HG02973 (cell line): Measurements from ENCODE around the gene SH2D5.
"Not testable (repeated sequence)": the region's sequence is repeated elsewhere in the genome, so short reads cannot be mapped to it uniquely, and the experiment has no call there.

ENCODE experiments used
- ATAC-seq: cut with Tn5 transposase; IDR thresholded peaks from one replicate; pipeline ENCODE4 v1.9.1; 2021; ENCODE audit warnings: moderate library complexity; ENCODE audit not compliant: unreplicated experiment

Gene SH2D5

DNA sequence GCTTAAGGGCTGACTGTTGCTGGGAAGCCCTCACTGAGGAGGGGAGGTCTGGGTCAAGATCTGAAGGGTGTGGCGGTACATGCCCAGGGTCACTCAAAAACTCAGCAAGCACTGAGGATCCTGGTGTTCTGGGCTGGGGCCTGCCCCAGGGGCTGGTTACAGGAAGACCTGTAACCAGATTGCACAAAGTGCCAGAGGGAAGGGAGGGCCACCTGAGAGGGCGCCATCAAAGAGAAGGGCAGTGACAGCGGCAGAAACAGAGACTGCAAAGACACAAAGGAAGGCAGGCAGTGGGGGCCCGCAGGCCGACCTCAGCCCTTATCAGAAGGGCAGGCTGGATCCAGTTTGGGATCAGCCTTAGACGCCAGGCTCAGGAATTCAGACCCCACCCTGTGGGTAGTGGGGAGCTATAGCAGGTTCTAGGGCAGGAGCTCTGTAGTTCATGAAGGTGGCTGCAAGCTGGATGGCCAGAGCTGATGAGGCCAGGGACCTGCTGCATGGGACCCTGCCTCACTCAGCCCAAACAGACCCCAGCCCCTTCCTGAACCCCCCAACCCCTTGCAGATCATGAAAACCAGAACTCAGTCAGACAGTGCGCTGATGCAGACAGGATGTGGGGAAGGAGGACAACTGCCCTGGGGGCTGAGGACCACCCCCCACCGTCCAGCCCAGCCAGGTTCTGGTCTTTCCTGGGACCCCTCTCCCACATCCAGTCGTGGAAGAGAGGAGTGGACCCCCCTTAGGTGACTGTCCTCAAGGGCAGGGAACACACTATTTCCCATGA lies 3.9 kb downstream of the SH2D5 start:
- no peak for ATAC-seq

DNA sequence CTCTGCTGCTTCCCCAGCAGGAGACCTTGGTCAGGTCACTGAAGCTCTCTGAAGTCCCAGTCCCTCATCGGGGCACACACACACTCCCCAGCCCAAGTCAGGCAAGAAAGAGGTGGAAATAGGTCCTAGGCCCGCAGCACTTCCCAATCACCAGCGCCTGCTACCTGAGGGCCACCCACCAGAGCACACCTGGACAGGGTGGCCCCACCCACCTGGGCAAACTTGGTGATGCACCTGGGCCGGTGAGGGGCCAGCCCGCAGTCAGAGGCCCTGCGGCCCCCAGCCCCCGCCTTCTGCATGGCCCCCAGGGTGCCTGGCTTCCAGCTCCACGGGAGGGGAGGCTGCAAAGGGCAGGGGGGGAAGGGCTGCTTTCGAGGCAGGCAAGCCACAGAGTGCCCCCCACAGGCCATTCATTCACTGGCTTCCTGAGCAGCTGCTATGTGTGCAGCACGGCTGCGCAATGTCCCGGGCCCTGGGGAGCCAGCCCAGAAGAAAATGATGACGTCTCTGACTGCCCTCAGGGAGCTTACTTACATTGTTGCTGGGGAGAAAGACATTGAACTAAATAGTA lies 4.7 kb downstream of the SH2D5 start:
- no peak for ATAC-seq

DNA sequence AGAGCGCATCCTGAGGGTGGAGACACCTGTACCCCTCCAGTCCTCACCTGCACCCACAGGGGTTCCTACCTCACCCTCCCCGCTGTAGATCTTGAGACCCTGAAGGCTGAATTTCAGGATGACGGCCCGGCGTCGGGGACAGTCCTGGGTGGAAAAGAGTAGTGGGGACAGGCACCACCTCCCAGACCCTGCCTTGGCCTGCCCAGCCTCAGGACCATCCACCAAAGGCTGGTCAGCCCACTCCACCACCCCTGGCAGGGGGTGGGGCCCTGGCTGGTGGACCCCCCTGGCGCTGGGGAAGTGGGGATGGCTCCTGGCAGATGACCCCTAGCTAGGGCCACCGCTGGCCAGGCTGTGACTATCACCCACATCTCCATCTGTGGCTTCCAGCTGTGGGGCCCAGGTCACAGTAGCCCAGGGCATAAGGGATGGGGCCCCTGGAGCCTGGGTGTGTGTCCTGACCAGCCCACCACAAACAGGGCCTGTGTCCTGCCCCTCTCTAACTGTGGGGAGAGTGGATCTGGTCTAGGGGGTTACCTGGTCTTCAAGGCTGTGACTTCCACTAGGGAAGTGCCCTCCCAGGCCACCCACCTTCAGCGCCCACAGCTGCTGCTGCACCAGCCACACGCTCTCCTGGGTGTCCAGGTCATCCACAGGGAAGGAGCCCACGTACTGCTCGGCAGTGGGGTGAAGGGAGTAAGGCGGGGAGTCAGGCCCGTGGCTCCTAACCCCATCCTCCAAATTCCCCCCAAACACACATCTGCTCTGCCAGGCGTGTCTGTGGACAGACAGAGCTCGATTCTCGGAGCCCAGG lies 5.4 kb downstream of the SH2D5 start:
- ATAC-seq, result no peak

DNA sequence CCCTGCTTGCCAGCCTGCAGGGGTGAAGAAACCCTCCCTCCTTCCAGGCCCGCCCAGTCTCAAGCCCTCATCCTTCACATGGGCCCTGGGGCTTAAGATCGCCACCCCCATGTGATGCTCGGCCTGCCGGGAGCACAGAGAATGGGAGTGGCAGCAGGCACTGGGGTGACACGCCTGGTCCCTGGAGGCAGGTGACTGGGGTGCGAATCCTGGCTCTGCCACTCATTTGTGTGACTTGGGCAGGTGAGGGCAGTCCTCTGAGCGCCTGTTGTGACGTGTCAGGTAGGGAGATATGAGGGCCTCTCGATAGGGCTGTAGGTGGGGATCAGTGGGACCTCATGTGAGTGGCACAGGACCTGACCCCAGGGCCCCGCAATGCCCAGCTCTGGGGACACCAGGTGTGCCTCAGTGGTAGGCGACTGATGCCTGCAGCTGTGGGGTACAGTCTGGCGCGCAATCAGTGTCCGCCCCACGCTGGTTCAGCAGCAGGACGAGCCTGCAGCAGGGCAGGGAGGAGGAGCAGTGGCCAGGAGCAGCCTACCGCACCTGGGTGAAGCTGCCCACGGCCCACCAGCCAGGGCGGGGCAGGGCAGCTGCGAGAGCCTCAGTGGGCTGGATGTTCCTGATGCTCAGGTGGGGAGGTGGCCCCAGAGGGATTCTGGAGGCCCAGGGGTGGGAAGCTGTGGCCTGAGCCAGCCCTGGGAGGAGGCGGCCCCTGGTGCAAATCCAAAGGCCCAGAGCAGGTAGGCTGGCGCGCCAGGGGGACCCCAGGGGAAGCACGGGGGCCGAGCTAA lies 6.2 kb downstream of the SH2D5 start:
- no peak for ATAC-seq

DNA sequence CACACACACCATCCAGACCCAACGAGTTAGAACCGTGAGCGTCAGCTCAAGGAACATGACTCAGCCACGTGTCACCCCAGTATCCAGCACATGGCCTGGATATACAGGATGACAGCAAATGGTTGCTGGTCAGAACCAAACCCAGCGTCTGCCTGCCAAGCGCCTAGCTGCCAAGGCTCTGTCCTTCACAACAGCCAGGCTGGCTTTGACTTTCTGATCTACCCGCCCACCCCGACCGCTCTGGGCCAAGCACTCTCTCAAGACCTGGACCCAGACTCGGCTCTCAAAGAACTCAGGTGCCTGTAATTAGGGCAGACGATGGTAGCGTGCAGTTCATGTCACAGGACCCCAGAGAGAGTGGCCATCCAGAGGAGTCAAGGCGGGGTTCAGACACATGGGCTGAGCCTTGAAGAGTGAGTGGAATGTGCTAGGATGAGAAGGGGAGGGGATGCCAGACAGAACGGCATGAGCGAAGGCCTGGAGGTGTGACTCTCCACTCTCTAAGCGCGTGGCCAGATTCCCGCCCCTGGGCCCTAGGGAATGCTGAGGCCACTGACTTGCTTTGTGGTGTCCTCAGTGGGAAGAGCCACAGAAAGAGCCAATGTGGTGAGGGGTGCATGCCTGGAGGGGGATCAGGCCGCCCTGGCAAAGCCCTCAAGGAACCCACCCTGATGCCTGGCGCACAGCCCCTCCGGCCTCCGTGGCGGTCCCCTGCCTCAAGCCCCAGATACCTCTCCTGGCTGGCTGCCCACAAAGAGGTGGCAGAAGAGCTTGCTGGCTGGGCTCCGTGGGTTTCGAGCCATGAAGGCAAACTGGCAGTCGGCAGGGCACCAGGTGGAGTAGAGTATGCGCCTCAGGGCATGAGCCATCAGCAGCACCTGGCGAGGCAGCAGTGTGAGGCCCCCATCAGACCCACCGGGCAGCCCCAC lies 7.0 kb downstream of the SH2D5 start:
- ATAC-seq, result no peak

GRCh38 chr1:20724364-20725188 lies 7.9 kb downstream of the SH2D5 start:
- ATAC-seq, result no peak

DNA sequence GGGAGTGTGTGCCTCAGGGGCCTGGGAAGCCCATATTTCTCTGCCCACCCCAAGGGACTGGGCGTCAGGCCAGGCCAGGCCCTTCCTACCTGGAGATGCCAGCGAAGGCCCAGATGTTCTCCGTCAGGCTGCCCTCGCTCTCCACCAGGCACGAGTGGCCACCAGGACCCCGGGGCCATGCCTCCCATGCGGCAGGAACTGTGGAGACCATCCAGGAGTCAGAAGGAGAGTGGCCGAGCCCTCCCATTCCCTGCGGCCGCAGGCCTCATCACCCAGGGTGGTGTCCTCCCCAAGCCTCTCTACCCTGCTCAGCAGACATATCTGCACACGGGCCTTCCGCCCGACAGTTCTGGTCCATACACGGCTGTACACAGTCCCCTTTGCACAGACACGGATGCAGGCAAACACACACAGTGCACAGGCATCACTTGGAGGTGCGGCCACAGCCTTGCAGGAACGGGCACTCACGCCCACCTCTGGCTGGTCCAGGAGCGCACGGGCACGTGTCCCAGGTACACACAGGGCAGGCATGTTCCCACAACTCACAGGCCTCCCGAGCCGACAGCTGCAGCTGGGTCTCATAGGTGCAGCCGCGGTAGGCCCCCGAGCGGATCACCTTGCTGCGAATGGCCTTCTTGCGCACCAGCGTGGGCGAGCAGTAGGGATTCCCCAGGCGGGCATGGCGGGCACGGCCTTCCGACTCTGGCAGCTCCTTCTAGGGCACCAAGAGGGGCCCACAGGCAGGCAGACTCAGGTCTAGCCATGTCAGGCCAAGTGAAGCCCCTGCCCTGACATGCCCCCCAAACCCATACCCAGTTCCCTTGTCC lies 8.8 kb downstream of the SH2D5 start:
- no peak for ATAC-seq

DNA sequence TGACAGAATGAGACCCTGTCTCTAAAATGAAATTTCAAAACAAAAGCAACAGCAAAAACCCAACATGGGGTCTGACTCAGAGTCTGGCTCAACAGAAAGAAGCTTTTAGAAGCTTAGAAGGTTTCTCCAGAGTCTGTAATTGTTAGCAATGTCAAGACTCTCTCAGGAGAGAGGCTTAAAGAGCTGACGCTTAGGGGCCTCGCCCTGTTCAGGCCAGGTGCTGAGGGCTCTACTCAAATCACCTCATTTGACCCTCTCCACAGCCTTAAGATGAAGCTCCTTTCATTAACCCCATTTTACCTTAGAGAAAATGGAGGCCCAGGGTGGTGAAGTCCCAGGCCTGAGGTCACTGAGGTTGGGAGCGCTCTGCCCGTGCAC lies 9.4 kb downstream of the SH2D5 start:
- no peak for ATAC-seq

DNA sequence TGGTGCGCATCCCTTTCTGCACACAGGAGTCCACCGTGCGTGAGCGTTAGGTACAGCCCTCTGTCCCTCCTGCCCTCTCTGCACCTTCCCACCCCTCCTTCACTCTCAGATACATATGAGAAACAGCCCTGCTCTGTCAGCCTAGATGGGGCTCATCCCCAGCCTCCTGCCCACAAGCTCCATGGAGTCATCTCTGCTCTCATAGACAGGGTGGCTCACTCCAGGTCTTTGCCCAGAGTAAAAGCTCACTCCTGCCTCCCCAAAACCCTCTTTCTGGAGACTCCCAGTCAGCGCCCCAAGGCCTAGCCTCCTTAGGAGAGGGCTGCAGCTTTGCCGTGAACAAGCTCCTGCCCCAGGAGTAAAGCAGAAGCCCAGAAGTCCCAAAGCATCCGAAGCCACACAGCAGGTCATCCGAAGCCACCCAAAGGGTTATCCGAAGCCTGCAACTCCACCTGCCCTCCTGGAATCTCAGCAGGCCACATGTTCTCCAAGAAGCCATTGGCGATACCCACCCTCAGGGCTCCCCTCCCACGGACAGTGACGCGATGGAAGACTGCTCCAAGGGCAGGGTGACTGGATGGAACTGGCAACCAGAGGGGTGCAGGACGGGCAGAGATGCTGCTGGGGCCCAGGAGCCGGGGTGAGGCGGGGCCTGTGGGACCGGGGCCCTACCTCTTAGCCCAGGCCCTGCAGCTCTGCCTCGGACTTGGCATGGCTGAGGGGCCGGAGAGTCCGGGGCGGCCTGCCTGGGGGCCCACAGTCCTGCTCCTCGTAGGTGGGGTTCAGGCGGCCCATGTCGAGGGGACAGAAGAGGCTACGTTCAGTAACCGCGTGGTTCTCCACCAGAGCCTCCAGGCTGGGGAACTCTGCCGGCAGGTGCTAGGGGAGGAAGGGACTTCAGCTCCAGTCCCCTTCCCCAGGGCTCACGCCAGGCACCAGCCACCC lies 11.1 kb downstream of the SH2D5 start:
- ATAC-seq, result no peak

- ATAC-seq, result no peak
Observed at GRCh38 chr1:20720631-20721091, 11.8 kb downstream of the SH2D5 start.

- no peak for ATAC-seq
Observed at GRCh38 chr1:20719871-20720620, 12.5 kb downstream of the SH2D5 start.

DNA sequence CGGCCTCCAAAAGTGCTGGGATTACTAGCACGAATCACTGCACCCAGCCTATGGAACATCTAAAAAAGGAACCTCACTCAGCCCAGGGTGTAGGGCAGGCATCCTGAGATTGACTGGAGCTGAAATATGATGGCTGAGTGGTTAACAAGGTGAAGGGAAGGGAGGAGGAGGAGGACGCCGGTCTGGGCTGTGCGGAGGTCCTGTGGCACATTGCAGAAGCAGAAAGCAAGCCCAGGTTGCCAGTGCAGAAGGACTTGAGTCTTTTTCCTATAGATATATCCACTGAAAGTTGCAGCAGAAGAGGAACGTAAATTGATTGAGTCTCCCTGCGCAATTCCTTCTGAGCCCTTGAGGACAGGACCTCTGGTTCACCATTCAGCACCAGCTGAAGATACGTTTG lies 13.2 kb downstream of the SH2D5 start:
- ATAC-seq, result no peak

DNA sequence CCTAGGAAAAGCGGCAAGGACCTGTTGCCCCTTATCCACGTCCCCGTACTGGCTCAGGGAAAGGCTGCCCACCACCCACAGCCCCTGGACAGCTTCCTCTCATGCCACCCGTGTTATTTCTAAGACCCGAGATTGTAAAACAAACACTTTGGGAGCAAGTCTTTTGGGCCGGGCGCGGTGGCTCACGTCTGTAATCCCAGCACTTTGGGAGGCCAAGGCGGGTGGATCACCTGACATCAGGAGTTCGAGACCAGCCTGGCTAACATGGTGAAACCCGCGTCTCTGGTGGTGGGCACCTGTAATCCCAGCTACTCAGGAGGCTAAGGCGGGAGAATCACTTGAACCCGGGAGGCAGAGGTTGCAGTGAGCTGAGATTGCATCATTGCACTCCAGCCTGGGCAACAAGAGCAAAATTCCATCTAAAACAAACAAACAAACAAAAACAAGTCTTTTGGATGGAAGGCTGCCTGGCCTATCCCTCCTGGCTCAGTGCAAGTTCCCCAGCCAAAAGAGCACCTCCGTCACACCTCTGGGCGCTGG lies 14.1 kb downstream of the SH2D5 start:
- ATAC-seq, result not testable (repeated sequence)

GRCh38 chr1:20717452-20718342 lies 14.8 kb downstream of the SH2D5 start, which contains the start of gene KIF17:
KIF17 (minus strand) TSS chr1:20718007; CDS start chr1:20717706, 301 bp downstream.
- ATAC-seq, result no peak

GRCh38 chr1:20716232-20716631 lies 16.3 kb downstream of the SH2D5 start:
- ATAC-seq, result no peak
